ENCODE results near the gene DFFB.

Gene DFFB

DNA sequence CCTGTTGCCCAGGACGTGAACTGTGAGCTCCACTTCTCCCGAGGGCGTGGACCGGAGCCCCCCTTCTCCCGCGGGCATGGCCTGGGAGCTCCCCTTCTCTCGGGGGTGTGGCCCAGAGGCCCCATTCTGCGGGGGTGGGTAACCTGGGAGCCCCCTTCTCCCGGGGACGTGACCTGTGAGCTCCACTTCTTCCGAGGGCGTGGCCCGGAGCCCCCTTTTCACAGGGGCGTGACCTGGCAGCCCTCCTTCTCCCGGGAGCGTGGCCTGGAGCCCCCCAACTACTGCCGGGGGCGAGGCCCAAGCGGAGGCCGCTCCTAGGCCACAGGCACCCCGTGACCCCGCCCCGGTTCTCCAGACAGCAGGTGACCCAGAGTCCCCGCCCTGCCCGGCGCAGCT lies 42.5 kb downstream of the DFFB start:
- DNase-seq: no peak

DNA sequence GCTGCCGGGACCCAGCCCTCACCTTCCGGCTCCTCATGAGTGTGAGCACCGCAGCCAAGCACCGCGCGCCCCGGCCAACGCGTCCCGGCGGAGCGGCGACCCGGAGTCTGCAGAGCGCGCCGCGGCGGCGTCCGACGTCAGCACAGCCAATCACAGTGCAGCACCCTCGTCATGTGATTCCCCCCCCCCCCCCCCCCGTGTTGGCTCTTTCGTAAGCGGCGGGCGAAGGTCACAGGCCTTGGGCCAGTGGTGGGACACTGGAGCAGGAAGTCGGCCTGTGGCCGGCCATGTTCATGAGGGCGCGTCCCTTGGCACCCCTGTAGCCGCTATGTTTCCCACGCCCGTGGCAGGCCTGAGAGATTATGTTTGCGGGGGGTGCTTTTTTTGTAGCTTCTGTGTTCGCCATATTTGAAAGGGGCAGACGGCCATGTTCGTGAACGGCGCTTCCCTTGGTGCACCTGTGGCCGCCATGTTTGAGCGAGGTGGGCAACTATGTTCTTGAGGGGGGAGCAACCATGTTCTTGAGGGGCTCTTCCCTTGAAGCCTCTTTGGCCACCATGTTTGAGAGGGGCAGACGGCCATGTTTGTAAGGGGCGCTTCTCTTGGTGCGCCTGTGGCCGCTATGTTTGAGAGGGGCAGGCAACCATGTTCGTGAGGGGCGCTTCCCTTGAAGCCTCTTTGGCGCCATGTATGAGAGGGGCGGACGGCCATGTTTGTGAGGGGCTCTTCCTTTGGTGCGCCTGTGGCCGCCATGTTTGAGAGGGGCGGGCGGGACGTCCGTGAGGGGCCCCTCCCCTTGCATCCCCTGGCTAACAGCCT lies 43.1 kb downstream of the DFFB start, which contains the start of gene C1orf174:
Gene C1orf174, minus strand, starts transcription at position 123 of the 819 bp plus-strand sequence. Its CDS starts 86 bp downstream, at position 37.
- DNase-seq: peak; percentile 99

DNA sequence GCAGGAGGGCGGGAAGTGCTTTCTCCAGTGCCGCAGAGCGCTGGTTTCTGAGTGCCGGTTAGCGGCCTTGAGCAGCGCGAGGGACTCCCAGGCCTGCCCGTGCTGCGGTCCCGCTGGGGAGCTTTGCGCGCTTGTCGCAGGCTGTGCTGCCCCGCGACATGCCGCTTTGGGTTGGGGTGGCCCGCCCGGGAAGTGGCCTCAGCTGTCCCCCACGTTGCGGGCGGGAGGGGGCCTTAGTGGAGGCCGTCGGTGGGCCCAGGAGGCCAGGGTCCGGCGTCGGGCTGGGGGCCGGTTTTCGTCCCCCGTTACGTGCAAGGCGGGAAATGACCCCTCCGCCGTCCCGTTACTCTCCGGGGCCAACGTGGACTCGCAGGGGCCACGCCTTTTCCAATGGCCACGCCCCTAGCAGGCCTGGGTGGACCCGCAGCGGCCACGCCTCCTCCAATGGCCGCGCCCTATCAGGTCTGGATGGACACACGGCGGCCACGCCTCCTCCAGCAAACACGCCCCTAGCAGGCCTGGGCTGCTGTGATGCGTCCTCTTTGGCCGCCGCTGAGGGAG lies 43.8 kb downstream of the DFFB start:
- DNase-seq: peak; percentile 95

DNA sequence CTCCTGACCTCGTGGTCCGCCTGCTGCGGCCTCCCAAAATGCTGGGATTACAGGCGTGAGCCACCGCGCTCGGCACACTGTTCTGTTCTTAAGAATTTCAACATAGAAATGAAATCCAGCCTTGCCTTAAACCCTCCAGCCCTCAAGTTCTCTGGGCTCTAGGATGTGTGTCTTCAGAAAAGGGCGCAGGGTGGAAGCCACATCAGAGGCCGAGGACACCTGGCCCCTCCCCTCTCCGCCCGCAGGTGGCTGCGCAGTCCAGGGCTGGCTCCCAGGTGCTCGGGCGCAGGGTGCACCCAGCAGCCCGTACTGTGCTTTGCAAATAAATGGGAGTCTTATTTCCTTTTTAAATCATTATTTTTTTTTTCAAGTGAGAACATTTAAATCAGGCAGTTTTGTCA lies 44.8 kb downstream of the DFFB start:
- no peak for DNase-seq

DNA sequence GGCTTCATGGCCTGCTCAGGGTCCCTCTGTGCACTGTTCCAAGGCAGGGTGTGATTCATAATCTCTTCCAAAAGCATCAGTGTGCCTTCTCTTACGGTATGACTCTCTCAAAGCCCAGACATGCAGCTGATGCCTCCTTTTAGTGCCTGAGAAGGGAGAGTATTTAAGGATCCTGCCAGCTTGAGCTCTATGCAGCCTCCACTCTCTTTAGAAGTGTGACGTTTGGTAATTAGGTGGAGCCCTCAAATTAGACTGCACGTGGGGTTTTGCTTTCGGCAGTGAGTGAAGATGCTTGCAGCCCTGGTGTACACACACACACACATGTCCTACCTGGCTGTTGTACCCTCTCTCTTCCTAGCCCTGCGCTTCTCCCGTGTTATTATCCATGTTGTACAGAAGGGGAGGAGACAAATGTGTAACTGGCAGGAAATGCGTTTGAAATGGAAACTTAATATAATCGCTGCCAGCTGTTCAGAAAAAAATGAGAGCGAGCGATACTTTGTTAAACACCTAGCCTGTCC lies 45.4 kb downstream of the DFFB start:
- peak; percentile 9 for DNase-seq

DNA sequence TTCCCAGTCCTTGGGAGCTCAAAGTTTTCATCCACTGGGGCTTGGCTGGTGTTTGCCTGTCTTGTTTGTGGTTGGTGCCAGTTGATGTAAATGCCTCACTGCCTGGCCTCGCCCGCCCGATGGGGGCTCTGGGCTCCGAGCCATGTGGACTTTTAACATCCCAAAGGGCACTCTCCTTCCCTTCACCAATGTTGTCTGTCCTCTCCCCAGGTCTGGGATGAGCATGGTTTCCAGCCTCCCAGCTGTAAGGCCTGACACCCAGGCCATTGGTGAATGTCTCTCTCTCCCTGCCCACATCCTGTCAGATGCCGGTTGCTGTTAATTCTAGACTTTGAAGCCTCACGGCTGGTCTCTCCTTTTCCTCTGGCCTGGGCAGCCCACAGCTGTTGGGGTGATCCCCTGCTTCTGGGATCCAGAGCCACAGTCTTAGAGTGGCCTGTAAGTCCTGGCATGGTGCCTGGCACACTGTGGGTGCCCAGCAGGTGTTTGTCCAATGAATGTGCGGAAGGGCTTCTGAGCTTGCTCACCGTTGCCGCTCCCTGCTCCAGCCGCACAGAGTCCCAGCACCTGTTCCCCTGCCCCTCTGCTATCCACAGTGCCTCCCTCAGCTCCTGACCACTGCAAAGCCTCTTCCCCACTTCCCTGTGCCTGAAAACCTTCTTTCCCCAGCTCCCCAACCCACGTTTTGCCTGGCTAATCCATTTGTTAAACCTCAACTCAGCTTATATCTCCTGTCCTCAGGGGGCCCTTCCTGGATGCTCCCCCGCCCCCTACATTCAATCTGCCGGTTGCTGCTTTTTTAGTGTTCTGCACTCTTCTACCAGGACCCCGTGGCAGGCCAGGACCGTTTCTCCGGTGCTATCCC lies 46.1 kb downstream of the DFFB start:
- peak; percentile 8 for DNase-seq

DNA sequence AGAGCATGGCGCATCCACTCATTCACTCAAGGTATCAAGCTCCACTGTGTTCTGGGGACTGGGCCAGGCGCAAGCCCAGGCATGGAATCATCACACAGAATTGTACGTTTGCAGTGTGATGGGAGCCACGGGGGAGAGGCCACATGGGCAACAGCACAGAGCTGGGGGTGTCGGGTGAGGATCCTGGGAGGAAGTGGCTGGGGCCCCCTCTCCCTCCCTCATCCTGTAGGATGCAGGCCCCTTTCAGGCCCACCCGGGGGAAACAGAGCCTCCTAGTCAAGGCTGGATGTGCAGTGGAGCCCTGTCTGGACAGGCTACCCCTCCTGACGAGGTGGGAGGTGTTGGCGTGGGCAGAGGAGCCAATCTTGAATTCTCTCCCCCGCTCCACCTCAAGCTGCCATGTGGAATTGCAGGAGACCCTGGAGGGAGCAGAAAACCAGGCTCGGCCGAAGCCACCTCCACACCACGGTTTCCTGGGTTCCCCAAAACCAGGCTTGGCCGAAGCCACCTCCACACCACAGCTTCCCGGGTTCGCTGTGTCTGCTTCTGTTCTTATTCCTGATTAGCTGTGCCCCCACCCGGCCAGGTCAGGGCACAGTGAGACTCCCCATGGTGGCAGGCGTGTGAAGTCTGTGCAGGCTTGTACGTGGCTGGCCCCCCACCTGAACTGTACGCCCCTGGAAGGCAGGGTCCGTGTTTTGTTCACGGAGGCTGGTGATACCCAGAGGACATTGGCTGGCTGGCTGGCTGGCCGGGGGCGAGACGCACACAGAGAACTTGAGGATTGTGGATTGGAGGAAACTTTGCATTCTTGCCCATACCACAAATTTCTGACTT lies 46.9 kb downstream of the DFFB start:
- DNase-seq: no peak

DNA sequence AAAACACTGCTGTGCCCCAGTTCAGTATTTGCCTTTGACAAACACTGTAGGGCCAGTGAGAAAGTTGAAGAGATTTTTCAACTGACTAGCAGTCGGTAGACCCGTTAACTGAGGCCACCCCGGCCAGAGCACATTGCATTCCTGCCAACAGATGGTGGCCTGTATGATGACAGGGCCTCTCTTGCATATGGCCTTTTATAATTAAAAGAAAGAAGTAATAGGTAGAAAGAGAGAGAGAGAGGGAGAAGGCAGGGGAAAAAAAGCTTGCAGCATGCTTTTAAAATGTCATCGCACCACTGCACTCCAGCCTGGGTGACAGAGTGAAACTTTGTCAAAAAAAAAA lies 47.5 kb downstream of the DFFB start:
- DNase-seq: no peak

DNA sequence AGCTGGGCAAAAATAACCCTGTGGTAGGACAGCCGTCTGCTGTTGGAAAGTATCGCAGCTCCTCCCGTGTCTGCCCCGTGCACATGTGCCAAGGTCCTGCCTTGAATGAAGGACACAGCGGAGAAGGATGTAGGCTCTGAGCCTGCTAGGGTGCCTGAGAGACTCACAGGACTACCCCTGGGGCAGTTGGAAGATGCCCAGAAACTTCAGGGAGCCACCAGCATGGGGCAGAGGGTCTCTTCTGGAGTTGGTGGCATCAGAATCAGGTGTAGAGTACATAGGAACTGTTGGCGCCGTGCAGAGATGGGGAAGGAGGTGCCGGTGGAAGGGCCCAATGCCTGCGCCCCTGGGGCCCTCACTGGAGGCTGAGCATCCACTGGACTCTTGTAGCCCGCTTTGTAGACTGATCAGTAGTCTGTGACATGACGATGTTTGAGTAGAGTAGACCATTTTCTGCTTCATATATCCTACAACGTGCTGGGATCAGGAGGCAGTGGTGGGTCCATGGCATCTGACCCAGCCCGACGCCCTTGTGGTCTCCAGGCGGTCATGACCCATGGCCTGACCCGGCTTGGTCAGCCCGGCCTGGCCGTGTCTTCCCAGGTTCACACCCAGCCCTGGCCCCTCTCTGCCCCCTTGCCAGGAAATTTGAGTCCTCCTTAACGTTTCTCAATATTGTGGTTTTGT lies 48.1 kb downstream of the DFFB start:
- DNase-seq: no peak

DNA sequence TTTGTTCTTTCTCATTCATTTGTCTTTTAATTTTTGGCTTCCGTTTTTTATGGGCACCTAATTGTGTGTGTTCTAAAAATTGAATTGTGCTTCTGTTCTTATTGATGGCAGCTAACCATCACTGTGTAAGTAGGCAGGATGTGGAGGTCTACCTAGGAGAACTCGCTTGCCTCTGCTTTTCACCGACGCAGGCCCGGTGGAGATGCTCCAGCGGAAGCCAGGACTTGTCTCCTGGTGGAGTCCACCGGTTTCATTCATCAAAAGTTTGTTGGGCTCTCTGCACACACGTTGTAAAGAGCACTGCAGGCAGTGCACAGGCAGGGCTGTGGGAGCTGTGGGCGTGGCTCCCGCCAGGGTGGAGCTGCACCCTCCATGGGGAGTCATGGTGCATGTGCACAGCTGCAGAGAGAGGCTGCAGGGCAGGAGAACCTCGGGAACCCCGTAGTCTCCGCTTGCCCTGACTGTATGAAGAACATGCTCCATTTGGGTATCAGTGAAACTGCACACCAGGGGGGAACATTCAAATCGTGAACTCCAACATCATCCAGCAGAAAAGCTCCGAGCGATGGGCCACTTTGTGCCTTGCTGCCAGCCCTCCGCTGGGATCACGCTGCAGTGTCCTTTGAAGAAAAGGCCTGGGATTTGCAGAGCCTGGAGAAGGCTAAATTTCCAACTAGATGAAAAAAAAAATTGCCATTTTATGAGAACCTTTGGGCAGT lies 48.8 kb downstream of the DFFB start:
- no peak for DNase-seq

DNA sequence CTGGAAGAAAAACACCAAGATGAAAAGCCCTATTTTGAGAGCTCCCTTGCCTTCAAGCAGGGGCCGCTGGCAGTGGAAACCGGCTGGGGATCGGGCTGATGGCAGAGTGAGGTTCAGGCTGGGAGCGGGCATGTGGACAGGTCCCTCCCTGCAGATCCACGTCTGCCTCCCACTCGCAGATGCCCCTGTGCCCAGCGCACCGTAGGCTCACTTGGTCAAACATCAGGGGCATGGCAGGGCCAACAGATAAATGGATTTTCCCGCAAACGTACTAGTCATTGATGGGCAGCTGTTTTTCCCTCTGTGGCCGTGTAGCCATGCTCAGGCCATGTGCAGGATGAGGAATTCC lies 49.4 kb downstream of the DFFB start:
- no peak for DNase-seq

DNA sequence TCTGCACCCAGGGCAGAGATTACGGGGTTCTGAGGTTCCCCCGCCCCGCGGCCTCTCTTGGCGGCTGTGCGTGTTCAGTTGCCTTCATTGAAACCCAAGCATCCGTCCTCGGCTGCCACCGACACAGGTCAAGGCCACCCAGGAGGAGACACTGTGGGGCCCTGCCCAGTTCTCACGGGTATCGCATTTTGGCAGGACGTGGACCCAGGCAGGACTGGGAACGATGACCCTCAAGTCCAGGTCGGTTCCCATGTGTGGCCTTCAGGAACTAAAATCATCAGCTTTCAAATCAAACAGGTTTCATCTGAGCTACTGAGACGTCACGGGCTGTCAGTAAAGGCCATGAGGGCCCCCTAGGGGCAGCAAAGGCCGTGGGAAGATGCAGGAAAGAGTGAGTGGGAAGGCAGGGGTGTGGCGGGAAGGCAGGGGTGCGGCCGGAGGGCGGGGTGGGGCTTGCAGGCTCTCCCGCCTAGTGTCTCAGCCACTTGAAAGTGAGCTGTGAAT lies 49.8 kb downstream of the DFFB start:
- no peak for DNase-seq

DNA sequence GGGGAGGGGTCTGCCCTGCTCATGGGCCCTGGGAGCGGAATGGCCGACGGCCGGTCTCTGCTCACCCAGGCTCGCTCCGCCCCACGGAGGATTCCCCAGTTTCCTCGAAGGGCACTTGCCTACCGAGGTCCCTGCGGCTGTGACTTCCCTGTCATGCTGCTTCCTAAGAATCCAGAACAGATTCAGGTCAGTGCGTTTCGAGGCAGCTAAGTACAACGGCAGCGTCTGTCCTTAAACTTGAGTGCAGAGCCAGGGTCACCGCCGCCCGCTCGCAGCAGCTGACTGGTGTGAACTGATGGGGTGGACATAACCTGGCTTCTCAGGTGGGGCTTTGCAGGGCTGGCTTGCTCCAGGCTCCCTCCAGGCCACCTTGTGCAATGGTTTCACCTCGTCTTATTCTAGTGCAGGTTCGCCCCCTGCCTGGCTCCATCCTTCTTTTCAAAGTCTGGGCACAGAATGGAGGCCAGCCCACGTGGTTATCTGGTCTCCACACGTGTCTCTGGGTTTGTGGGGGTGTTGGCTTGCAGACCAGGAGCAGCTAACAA lies 50.4 kb downstream of the DFFB start:
- no peak for DNase-seq

DNA sequence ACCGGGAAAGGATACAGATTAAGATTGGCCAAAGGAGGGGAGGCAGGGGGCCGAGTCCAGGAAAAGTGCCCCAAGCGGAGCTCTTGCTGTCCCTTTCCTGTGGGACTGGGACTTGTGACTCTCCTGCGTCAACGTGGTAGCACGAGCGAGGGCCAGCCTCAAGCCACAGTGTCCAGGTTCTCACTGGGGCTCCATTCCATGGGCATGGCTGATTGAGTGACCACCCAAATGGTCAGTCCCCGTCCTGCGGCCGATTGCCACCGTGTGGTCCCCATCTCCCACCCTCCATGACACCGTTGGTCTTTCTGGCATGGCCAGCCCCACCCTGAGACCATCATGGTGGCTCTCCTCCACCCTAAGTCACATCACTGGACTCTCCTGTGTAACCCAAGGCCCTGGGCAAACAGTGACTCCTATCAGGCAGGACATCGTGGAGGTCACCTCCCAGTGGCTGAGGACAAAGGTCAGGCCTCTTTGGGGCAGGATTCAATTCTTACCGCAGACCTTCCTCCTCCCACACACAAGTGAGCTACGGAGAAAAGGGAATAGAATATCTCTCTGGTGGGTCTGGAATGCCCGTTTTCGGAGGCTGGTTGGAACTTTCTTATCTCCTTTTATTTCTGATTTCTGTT lies 51.7 kb downstream of the DFFB start:
- no peak for DNase-seq

DNA sequence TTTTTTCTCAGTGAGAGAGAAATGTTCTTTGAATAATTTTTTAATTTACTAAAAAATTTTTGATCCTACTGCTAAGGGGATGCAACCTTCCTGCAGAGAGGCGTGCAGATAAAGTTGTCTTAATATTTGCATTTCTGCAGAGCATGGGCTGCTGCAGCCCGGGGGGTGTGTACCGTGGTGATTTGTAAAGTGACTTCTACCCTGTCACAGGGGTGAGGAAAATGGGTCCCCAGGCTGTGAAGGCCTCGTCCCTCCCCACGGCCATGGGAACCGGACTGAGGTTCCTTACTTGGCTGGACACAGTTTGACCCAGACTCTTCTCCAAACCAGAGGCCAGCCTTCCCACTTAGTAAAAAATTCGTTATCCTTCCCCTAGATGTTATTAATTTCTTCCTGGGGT lies 52.3 kb downstream of the DFFB start:
- no peak for DNase-seq

DNA sequence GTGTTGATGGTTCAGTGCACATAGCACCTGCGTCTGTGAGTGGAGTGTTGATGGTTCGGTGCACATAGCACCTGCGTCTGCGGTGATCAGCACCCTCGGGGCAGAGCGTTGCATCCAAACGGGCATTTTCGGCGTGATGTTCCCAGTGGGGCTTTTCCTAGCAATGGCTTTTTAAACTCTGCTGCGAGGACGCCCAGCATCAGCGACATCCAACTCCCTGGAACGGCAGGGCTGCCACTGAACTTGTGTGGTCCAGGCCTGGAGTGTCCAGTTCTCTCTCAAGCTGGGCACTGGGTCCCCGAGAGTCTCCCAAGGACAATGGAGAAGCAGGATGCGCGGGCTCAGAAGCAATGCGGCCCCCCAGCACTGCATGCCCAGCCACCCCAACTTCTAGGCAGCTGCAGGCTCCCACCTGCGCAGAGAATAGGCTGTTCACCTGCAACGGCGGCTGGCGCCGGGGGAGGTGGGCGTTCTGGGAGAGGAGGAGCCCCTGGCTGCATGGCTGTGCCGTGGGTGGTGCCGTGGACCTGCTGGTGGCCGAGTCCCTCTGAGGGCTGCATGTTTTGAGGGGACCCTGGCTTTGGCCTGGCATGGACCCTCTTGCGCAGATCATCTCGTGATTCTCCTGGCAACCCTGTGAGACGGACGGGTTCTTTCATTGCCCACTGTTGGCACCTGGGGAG lies 52.9 kb downstream of the DFFB start:
- no peak for DNase-seq

DNA sequence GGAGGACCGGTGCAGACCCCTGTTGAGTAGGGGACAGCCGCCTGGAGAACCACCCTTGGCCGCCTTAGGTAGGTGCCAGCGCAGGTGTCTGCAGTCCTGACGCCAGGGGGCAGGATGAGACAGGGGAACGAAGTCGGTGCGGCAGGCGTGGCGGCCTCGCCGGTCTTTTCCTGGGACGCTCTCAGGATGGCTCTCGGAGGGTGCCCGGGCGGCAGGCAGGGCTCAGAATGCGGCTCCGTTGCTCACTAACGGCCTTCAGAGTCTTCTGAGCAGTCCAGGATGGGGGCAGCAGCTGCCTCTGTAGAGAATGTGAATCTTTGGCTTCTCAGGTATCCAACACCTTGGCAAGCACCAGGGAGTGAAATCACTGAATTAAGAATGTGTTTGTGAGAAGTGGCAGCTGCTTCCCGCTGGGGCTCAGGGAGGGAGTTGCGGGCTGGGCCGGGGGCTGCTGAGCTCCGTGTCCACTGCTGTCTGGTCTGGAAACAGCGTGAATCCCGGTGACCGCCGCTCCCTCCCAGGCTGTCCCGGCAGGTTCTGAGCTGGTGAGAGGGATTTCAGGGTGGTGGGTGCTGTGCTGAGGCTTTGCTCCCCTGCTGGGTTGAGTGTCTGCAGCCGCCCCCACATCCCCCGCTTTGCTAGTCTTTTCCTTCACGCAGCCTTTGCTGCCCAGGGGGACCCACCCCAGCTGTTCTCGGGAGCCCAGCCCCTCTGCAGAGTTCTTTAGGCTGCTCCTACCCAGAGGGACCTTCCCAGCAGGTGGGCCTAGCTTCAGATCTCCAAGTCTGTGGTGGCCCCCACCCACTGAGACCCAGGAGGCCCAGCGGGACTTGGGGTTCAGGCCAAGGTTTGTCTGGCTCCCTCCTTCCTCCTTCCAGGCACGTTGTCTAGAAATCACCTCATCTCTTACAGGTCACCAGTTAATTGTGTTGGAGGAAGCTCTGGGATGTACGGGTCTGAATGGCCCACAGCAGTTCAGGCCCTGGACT lies 53.9 kb downstream of the DFFB start:
- DNase-seq: peak; percentile 28
